H1 (cell line): ENCODE data around the gene HIGD2B. TPM values are rescaled to one million over a fixed set of nuclear protein-coding genes. Genes with fewer than 3 reads are reported as not detected.

Source experiments
- CBX8 ChIP-seq: fragments of 300-800, 300-1000 bp; sonication (generic); IDR thresholded peaks from 2 replicates; pipeline ENCODE4 v1.7.1; 2016; ENCODE audit warnings: low read depth, low read length, borderline replicate concordance
- YY1 ChIP-seq: IDR thresholded peaks from 2 replicates; pipeline ENCODE4 v1.6.1; 2011; ENCODE audit warnings: low read depth, mild to moderate bottlenecking, low read length
- polyA plus RNA-seq, 7 experiments: library from polyadenylated mRNA; depleted of rRNA in 3 of 7; stranded (reverse) in 5 of 7; unstranded in 2 of 7; fragments of >200 nt in 5 of 7; fragments of 200-250 nt in 2 of 7; gene quantifications; 1 replicate in 5 of 7; 2 replicates in 1 of 7; 4 replicates in 1 of 7; pipeline versions ENCODE4 v1.2.1 to v1.2.3, GENCODE V29; 2011 to 2013; ENCODE audit warnings: missing spikeins in 2 of 7, mixed read lengths in 2 of 7
- total RNA-seq: library from RNA; stranded (reverse); fragmentation: NEBNext Ultra II Directional; extraction: Animal tissue kit (Norgen Biotek cat#: 25700); gene quantifications from 2 replicates; pipeline ENCODE4 v1.2.1, GENCODE V29; 2021

HIGD2B gene
- total and polyA plus RNA-seq, 2 of the 8 experiments (the other 6 are each of a cell fraction or from before 2014, with no cell fraction given), result not detected

DNA sequence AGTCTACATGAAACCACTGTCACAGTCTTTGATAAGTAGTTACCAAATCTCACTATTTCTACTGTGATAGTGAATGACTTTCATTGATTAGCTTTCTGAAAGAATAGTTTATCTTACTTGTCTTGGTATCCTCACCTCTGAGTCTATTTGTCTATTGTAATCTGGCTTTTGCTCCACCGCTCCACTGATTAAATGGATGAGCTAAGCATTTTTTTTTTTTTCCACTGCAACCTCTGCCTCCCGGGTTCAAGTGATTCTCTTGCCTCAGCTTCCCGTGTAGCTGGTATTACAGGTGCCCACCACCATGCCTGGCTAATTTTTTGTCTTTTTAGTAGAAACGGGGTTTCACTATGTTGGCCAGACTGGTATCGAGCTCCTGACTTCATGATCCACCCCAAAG lies 13.0 kb upstream of the HIGD2B start (continued):
- no peak for TF ChIP-seq YY1
- TF ChIP-seq CBX8, result no peak
